Left hindlimb (tissue), 1 donor: ENCODE results near the gene MXRA7.
A peak's percentile ranks its signal among the peaks of the same experiment; 100 is the strongest.

Source experiments
- DNase-seq: peaks from one replicate; pipeline ENCODE4 v3.0.0-alpha.2; 2018

Gene MXRA7

DNA sequence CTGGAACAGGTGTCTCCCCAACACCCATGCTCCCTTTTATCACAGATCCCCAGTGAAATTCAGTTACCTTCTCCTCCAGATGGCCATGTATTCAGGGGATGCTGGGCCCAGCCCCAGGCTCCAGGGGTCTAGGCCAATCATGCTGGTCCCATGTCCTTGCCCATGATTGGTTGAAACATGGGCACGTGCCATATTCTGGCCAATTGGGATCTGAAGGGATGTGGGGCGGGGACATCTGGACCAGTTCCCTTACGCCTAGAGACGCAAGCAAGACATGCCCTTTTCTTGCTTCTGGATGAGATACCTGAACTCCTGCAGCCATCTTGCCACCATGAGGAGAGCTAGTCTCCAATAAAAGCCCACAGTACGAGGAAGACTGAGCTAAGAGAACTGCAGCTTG is 36.2 kb downstream of the MXRA7 start:
- DNase-seq, result no peak

DNA sequence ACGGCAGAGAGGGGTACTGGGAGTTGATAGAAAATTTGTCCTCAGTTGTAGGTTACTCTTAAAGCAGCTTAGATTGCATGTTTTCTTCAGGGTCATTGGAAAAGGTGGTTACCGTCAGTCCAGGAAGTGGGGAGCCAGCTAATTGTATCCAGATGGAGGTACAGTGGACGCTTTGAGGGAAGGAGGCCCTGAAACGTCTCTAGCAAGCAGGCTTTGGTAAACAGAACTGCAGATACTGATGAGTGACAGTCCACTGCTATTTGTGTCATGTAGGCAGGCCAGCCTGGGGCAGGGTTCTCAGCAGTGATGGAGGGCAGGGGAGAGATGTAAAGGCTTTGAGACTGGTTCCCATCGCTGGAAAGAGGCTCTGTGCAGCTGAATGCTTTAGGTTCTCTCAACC is 37.0 kb downstream of the MXRA7 start:
- DNase-seq, result no peak

DNA sequence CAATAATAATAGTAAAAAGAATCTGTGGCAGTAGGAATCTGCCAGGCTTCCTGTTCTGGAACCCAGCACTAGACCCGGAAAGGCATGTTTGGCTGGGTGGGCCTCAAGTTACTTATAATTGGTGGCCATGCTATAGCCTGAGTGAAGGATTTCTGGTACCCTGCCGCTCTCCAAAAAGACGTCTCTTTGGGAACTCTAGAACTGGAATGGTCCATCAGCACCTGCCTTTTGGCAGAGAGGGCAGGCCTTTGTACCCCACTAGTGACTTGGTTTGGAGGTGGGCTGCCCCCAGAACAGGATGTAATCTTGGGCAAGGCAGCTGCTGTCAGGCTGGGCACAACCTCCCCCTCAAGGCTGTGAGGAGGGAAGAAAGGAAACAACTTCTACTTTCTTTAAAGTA is 37.9 kb downstream of the MXRA7 start:
- no peak for DNase-seq

DNA sequence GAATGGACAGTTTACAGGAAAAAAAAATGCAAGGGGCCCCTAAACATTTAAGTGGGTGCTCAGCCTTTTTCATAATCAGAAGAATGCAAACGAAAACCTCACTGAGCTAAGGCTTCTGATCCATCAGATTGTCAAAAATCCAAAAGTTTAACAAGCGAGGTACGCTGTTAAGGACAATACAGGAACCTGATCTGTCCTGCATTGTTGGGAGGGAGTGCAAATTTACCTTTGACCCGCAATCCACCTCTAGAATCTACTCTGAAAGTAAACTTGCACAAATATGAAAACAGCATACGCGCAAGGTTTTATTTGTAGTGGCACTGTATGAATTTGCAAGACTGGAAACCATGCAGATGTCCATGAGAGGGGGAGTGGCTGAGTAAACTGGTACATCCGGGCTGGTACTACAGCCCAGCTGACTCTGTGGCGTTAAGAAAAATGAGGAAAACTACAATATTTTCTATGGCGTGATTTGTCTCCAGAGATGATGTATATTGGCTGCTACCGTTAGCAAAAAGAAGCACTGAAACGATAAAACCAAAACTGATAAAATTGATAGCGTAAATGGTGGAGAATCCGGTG is 38.4 kb downstream of the MXRA7 start:
- DNase-seq, result no peak

DNA sequence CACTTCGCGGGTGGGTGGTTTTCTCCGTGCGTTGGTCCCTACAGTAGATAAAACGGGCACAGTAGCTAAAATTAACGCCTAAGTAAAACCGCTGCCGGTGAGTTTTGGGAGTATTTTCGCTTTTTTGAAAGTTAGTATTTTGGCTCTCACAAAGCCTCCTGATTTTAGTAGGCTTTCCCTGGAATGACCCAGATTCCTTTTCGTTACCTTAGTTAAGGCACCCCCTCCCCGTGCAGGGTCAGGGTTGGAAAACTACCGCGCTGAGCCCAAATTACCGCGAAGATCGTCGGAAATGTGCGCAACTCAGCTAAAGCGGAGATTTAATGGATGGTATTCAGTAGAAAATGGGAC is 38.9 kb downstream of the MXRA7 start:
- no peak for DNase-seq

DNA sequence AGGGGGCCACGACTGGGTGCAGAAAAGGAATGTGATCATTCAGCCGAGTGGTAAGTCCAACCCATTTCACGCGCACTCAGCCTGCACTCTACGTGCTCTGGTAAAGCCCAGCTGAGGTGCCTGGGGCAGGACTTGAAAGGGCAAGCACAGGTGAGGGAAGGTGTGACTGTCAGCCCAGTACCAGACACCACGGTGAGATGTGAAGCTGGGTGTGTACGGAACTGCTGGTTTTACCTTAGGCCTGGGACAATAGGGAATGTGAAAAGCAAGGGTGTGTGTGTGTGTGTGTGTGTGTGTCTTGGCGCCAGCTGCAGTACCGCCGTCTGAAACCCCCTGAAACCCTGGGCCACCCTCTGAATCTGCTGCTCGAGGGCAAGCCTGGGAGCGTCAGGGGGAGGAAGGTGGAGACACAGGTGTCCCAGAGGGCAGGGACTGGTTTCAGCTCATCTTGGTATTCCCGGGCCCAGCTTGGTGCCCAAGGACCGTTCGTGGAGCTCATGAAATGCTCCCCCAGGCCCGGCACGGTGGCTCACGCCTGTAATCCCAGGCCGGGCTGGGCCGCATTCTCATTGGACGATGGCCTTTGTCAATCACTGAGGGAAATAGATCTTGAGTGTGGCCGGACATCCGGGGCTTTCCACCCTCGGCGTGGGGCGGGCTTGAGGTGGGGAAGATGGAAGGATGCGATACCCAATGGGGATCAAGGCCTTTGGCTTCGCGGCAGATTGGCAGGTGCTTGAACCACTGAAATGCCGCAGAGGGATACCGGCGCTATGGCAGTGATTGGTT is 39.4 kb downstream of the MXRA7 start:
- DNase-seq, result peak; percentile 100

DNA sequence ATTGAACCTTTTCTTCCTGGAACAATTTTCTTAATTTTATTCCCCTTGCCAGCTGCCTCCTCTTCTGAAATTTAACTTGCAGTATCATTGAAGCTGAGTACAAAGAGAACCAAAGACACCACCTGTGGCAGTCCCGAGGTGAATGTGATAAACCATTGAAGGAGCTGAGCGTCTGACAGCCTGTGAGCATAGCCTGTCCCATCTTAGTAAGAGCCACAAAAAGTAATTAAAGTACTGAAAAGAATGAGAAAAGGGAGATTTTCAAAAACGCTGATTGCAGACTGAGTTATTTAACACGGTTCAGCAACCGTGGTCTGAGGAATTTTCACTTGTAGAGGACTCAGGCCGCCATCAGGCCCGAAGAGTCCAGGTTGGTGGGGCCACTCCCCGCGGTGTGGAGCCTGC is 40.0 kb downstream of the MXRA7 start:
- no peak for DNase-seq

DNA sequence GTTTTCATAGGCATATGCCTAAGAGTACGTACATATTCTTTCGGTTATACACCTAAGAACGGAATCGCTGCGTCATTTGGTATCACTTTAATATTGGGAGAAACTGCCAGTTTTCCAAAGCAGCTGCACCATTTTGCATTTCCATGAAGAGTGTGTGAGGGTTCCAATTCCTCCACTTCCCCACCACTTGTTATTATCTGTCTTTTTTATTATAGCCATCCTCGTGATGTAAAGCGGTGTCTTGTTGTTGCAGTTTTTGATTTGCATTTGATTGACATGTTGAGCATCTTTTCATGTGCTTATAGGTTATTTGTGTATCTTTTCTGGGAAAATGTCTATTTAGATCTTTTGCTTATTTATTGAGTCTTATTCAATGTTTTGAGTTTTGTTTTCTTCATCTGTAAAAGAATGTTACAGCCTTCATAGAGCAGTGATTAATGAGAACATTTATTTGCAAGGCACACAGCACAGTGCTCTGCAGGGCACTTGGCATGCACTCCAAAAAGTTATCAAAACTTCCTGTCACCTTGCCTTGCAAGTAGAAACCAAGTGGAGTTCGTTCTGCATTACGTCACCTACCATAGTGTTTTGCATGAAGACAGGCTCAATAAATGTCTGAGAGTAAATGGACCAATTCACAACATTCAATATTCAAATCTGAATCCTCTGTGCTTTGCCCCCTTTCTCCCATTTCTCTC is 40.6 kb downstream of the MXRA7 start:
- no peak for DNase-seq

DNA sequence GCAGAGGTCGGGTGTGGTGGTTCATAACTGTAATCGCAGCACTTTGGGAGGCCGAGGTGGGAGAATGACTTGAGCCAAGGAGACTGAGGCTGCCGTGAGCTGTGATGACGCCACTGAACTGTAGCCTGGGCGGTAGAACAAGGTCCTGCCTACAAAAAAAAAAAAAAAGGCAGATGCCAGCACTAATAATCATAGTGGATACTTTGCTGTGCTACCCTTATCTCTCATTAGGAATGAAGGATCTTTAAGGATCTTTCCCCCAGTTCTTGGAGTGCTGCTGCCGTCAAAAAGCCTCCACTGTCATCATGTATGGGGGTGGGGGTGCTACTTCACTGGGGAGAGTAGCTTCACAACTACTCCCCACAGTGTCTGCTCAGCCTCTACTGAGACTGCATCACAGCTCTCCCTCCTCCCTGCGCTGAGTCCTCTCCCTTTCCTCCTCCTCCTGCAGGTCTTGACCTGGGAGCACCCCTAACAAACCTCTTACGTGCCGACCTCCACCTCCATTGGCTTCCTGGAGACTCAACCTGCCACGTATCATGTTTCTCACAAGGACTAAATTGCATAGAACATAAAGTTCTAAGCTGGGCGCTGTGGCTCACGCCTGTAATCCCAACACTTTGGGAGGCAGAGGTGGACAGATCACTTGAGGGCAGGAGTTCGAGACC is 42.8 kb downstream of the MXRA7 start:
- DNase-seq, result no peak

DNA sequence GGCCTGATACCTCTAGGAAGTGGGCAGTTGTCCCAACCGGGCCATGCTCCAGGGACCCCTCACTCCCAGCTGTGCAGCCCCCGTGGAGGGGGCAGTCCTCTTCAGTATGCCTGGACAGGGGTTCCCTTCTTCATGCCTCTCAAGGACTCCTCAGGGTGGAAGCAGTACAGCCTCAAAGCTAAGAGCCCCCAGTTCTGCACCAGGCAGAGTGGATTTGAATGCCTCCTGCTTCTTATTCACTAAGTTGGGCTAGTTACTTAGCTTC is 43.3 kb downstream of the MXRA7 start:
- no peak for DNase-seq

DNA sequence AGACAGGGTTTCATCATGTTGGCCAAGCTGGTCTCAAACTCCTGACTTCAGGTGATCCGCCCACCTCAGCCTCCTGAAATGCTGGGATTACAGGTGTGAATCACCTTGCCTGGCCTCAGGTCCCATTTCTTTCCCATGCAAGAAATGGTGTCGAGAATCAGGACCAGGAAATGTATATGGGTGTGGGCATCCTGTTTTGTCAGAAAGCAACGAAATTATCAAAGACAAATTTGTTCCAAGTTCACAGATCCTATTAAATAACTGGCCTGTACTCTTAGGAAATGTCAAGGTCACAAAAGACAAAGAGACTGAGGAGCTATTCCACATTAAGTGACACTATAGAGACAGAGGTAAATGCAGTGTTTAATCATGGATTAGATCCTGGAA is 50.1 kb downstream of the MXRA7 start:
- no peak for DNase-seq

DNA sequence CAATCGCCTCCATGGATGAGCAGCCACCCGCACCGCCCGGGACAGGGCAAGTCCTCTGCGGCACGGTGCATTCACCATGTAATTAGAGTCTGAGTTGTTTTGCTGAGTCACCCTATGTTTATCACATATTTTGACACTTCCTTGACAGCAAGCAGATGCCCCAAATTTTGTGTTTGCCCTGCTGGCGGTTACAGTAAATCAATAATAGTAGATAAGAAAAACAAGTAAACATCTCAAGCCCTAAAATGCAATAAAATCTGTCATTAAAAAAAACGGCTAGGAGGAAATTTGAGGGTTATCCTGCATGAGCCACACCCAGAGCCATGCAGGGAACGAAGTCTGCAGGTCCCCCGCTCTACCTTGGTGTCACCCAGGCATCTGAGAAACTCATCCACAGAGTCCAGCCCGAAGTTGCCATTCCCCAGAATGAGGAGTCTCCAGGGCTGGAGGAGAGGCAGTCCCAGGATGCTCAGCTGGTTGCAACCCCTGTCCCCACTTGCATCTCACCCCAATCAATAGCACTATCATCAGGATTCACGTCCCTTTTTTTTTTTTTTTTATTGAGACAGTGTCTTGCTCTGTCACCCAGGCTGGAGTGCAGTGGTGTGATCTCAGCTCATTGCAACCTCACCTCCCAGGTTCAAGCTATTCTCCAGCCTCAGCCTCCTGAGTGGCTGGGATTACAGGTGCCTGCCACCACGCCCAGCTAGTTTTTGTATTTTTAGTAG is 50.7 kb downstream of the MXRA7 start:
- DNase-seq, result no peak

DNA sequence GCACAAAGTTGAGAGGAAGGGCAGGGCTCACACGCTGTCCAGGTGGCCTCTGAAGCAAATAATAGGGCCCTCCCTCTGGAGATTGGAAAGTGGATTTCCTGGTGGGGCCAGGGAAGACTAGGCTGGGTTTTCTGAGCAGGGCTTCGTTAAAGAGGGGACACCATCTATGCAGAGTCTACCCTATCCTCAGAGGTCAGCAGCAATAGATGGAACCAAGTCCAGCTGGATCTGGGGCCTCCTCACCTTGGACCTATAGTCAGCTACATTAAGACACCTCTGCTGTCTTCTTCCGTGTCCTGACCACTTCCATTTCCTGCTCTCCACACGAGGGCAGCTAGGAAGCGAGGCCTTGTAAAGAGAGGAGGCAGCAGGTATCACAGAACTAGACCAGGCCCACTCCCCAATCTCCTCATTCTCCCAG is 52.5 kb downstream of the MXRA7 start:
- no peak for DNase-seq

DNA sequence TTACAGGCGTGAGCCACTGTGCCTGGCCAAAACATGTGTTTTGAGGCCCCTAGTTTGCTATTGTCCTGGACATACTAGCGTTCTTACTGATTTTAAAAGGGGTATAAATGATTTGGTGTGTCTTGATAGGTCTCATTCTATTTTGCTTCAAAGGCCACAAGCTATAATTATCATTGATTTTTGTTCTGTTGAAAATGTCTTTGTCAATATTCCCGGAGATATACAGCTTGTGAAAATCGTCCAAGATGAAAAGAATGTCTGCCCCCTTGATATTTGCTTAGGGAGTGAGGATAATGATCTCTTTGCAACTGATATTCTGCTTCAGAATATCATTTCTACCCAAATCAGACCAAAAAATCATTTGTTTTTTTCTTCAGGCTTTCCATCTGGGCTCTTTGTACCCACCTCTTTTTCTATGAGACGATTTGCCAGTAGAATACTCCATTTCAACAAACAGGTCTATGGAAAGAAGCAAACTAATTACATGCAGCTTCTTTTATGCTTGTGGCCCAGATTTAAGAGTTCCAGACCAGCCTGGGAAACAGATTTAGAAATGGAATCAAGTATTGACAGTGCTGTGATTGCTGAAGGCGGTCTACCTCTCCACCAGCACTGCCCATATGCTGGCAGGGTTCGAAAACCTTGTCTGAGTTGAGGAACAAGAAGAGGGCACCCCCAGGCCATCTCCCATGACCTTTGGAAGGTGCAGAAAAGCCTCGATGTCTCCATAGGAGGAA is 53.1 kb downstream of the MXRA7 start:
- no peak for DNase-seq

DNA sequence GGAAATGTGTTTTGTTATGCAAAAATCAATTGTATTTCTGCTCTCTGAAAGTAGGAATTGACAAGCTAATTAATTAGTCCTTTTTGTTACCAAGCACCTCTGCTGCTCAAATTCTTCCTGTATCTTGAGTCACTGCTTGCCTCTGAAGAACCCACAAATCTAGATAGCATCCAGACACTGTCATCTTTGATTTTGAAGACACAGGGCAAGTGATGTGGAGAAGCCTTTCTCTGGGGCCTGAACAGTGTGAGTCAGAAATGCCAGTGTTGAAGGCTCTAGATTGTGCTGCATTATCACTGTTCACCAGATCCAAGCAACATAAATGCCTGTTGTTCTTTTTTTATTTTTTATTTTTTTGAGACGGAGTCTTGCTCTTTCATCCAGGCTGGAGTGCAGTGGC is 56.4 kb downstream of the MXRA7 start:
- no peak for DNase-seq

DNA sequence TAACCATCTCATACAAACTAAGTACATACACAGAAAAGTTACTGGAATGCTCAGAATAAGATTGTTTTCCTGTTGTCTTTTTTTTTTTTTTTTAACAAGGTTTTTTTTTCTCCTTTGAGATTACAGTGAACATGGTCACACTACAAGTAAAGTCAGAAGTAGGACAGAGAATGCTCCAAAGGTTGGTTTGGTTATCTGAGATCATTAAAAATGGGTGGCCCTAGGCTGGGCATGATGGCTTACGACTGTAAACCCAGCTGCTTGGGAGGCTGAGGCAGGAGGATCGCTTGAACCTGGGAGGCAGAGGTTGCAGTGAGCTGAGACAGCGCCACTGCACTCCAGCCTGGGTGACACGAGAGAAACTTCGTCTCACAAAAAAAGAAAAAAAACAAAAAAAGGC is 60.3 kb downstream of the MXRA7 start:
- DNase-seq, result no peak

DNA sequence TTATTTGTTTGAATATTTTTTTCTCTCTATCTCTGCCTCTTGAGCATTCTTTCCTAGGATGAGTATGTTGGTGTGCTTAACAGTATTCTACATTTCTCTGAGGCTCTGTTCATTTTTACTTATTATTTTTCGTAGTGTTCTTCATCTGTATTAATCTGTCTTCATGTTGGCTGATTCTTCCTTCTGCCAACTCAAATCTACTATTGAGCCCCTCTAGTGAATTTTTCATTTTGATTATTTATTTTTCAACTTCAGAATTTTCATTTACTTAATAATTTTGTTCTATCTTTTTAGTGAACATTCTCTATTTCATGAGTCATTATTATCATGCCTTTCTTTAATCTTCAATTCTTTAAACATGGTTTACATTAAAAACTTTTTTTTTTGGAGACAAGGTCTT is 64.1 kb downstream of the MXRA7 start:
- no peak for DNase-seq

DNA sequence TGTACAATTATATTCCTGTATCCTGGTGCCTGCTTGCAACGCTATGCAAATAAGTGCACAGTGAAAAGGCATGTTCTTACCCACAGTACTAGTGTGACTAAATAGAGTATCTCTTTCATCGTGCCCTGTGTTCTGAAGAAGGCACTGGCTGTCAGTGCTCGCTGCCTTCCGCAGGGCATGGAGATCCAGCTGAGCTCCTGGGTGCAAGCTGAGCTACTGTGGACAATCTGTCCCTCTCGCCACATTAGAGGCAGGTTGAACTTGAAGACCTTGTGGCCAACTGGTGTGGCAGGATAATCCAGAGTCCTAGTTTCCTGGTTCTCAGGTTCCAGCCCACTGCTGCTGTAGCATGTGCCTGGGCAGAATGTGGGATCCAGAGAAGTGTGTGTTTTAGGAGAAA is 65.3 kb downstream of the MXRA7 start:
- DNase-seq, result no peak

DNA sequence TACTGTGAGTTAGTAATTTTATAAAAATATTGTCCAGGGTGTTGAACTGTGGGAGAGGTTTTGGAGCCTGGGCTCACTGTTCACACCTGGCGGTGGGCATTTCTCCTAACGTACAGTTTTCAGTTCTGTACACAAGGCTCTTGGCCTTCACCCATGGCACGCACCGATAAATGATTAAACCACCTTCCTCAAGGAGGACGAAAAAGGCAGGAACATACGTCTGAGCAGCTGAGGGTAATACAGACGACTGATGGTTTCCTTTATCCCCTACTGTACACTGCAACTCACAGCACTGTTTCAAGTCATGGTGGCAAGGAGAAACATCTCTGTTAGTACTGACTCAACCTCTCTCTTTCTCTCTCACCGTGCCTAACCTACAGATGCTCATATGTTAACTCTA is 65.8 kb downstream of the MXRA7 start:
- DNase-seq, result no peak

DNA sequence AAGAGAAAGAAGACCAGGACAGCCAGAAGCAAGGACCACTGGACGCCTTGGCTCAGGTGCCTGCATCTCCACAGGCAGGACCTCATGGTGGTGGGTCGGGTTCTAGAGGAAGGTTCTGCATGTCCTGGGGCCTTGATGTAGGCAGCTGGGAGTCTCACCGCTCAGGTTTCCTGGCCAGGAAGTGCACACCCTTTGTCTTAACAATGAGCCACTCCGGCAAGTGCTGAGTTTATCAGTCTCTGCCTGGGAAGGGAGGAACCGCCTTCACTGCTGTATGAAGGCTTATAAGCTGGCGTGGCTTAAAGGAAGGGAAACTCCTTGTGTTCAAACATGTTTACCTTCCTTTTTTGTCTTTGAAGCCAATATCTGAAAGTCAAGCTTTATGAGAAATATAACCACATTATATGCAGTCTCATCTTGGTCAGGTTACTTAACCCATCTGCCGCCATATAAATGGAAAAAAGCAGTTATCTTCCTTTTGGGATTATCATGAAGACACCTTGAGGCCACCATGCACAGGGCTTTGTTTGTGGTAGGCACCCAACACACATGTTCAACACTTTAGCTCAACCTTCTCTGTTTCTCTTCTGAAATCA is 67.1 kb downstream of the MXRA7 start, which contains the start of gene ST6GALNAC1:
Gene ST6GALNAC1 (minus strand): TSS at position 205 of the 596 bp plus-strand sequence. CDS start 119 bp downstream, at position 86.
- no peak for DNase-seq

DNA sequence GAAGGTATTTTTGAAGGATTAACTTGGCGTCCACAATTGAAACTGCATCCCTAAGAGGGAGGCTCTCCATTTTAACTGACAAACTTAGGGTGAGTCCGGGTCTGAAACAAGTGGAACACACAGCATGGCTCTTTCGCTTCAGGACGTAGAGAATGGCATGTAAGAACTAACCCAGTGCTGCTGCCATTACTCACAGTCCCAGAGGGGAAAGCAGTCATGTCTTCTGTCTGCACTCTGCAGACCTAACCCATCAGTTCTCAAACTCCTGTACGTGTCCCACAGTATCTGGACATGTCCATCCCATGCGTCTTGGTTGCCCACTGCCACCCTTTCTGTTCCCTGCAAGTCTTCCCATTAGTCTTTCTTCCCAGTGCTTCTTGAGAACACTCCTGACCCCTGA is 67.8 kb downstream of the MXRA7 start:
- no peak for DNase-seq

DNA sequence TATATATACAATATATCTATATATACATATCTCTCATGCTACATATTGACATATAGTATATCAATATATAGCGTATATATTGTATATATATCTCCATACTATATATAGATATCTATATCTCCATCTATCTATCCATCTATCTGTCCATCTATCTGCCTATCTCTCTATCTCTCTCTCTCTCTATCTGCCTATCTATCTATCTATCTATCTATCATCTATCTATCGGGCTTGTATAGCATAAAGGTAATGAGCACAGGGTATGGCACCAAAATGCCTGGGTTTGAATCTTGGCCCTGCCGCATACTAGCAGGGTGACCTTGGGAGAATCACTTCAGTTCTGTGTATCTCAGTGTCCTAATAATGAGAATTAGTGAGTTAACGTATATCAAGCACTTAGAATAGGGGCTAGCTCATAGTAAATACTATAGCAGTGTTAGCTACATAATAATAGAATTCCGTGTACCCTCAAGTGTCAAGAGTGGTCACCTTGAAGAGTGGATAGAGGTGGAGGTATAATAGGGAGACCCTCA is 68.7 kb downstream of the MXRA7 start:
- no peak for DNase-seq
